T-helper 17 cell (primary cell): ENCODE data around the gene PVALEF. TPM values are rescaled to one million over a fixed set of nuclear protein-coding genes. Genes with fewer than 3 reads are reported as not detected.
A peak's percentile ranks its signal among the peaks of the same experiment; 100 is the strongest.
"Not testable (repeated sequence)": the region's sequence is repeated elsewhere in the genome, so short reads cannot be mapped to it uniquely, and the experiment has no call there.

Experiments used
- ATAC-seq: fragments of 150-1000 bp; cut with Tn5 transposase; 2 replicates; pipeline ENCODE4 v1.10.0; 2021; ENCODE audit warnings: mild to moderate bottlenecking, moderate library complexity
- DNase-seq, 3 donors: peaks; one replicate each; pipeline versions ENCODE4 v3.0.0 to v3.0.0-alpha.2; 2020 to 2021
- H3K9me3 ChIP-seq: one replicate; pipeline ENCODE4 v1.7.0; 2013; ENCODE audit warnings: low read length, mild to moderate bottlenecking; ENCODE audit not compliant: control insufficient read depth, poor library complexity, severe bottlenecking
- H3K27ac Mint-ChIP-seq: one replicate; pipeline ENCODE4 v1.8.0; 2022; ENCODE audit warnings: mild to moderate bottlenecking, moderate library complexity, mixed read lengths
- H3K27me3 Mint-ChIP-seq: one replicate; pipeline ENCODE4 v1.8.0; 2022; ENCODE audit warnings: mixed read lengths
- H3K36me3 Mint-ChIP-seq: one replicate; pipeline ENCODE4 v1.8.0; 2022; ENCODE audit warnings: low read depth, mixed read lengths
- H3K4me1 Mint-ChIP-seq: one replicate; pipeline ENCODE4 v1.8.0; 2022; ENCODE audit warnings: mild to moderate bottlenecking, mixed read lengths
- H3K4me3 Mint-ChIP-seq: one replicate; pipeline ENCODE4 v1.8.0; 2022; ENCODE audit warnings: mild to moderate bottlenecking, moderate library complexity, mixed read lengths
- total RNA-seq, 4 donors: library from RNA in 2 of 4; stranded (reverse) in 2 of 4; gene quantifications; one replicate each; pipeline ENCODE4 v1.2.3 and lab custom pipeline; 2022 to 2026

PVALEF gene
- total RNA-seq, 2 donors from 2014 or later: not detected

DNA sequence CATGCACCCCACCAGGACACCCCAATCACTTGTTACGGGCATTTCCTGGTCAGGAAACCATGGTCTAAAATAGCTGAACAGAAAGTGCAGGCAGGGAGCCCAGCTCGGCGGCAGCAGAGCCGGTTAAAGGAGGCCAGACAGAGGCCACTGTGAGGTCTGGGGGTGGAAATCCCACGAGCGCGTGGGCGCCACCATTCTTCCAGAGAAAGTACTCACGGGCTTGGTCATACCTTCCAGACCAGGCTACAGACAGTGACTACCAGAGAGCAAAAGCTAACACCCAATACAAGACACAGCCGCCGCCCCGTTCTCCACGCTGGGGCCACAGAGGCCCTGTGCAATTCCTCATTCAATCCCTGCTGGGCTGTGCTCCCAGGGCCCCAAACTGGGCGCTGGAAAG lies 45.6 kb downstream of the PVALEF start:
- H3K9me3 ChIP-seq: no peaks in the 10 kb centered on the region
- H3K4me3 Mint-ChIP-seq: no peak overlapping the region
- no peak overlapping the region for H3K27ac Mint-ChIP-seq
- ATAC-seq: no peak
- no peaks in the 10 kb centered on the region for H3K36me3 Mint-ChIP-seq
- H3K27me3 Mint-ChIP-seq: no peaks in the 10 kb centered on the region
- H3K4me1 Mint-ChIP-seq: peaks cover 2% of the 10 kb centered on the region
- no peak for DNase-seq

- Mint-ChIP-seq H3K4me3 (no peak overlapping the region), H3K4me1 (peaks cover 4% of the 10 kb centered on the region), H3K27me3 (no peaks in the 10 kb centered on the region), H3K36me3 (no peaks in the 10 kb centered on the region), H3K27ac (no peak overlapping the region)
- ATAC-seq (no peak), DNase-seq (no peak)
- H3K9me3 ChIP-seq: no peaks in the 10 kb centered on the region
Observed at GRCh38 chr17:81212365-81212764, 47.1 kb downstream of the PVALEF start.

DNA sequence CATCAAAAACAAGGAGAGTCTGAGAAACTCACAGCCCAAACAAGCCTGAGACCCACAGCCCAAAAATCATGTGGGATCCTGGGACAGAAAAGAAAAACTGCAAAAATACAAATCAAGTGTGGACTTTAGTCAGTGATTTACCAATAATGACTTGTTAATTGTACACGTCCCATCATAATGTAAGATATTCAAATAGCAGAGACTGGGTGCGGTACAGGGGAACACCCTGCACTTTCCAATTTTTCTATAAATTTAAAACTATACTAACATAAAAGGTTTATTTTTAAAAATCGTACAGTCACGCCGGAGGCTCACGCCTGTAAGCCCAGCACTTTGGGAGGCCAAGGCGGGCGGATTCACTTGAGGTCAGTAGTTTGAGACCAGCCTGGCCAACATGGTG lies 48.7 kb downstream of the PVALEF start:
- Mint-ChIP-seq H3K4me3 (no peak overlapping the region), H3K4me1 (peaks cover 4% of the 10 kb centered on the region), H3K27me3 (no peaks in the 10 kb centered on the region), H3K27ac (no peak overlapping the region), H3K36me3 (no peaks in the 10 kb centered on the region)
- ATAC-seq: no peak
- H3K9me3 ChIP-seq: no peaks in the 10 kb centered on the region
- no peak for DNase-seq

- Mint-ChIP-seq H3K27me3 (no peaks in the 10 kb centered on the region), H3K36me3 (no peaks in the 10 kb centered on the region), H3K27ac (no peak overlapping the region), H3K4me3 (no peak overlapping the region), H3K4me1 (peaks cover 7% of the 10 kb centered on the region)
- no peak for ATAC-seq
- DNase-seq: no peak
- no peaks in the 10 kb centered on the region for H3K9me3 ChIP-seq
Observed at GRCh38 chr17:81217491-81217890, 52.2 kb downstream of the PVALEF start.

- Mint-ChIP-seq H3K27ac (no peak overlapping the region), H3K4me1 (peaks cover 6% of the 10 kb centered on the region), H3K4me3 (no peak overlapping the region), H3K36me3 (no peaks in the 10 kb centered on the region), H3K27me3 (no peaks in the 10 kb centered on the region)
- ATAC-seq (no peak), DNase-seq (no peak)
- H3K9me3 ChIP-seq: no peaks in the 10 kb centered on the region
Observed at GRCh38 chr17:81218459-81218858, 53.2 kb downstream of the PVALEF start.

DNA sequence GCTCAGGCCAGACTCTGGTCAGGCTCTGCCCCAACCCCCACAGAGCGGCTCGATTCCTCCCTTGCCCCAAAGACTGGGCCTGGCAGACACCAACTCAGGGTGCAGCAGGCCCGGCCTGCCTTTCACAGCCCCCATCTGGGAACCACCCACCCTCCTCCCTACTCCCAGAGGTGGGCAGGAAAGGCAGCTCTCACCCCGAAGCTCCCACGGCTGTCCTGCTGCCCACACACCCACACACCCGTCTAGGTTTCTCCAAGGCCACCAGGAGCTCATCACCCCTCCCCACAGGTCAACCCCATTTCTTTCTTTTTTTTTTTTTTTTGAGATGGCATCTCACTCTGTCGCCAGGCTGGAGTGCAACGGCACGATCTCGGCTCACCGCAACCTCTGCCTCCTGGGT lies 53.7 kb downstream of the PVALEF start:
- Mint-ChIP-seq H3K4me3 (no peak overlapping the region), H3K27ac (peak overlapping the region; percentile 43), H3K36me3 (no peaks in the 10 kb centered on the region), H3K4me1 (peaks cover 11% of the 10 kb centered on the region), H3K27me3 (no peaks in the 10 kb centered on the region)
- DNase-seq (no peak), ATAC-seq (no peak)
- H3K9me3 ChIP-seq: no peaks in the 10 kb centered on the region

DNA sequence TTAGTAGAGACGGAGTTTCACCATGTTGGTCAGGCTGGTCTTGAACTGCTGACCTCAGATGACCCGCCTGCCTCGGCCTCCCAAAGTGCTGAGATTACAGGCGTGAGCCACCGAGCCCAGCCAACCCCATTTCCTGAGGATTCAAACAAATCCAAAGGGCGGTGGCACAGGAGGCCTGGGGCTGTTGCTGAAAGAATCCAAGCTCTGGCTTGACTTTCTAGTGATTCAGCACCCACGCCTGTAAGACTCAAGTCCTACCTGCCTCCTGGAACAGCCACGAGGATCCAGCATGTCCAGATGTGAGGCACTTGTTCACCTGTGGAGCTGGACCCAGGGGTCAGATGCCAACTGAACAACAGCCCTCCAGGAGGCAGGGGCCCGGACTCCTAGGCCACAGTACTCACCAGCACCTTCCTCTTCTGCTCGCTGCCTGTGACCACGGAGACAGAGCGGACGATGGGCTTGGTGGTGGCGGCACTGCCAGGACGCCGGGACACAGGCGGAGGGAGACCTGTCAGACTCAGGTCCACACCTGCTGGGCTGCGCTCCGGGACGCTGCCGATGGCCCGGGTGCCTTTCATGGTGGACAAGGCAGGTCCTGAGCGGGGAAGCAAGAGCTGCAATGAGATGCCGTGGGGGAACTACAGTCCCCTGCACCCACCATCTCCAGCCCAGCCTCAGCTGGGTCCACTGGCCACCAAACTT lies 54.3 kb downstream of the PVALEF start:
- Mint-ChIP-seq H3K4me1 (peaks cover 11% of the 10 kb centered on the region), H3K27ac (peak overlapping the region; percentile 43), H3K36me3 (no peaks in the 10 kb centered on the region), H3K27me3 (no peaks in the 10 kb centered on the region), H3K4me3 (no peak overlapping the region)
- H3K9me3 ChIP-seq: no peaks in the 10 kb centered on the region
- ATAC-seq (no peak), DNase-seq (no peak)

GRCh38 chr17:81221371-81221841 lies 56.1 kb downstream of the PVALEF start:
- no peak overlapping the region for H3K27ac Mint-ChIP-seq
- DNase-seq (no peak), ATAC-seq (no peak)
- H3K27me3 Mint-ChIP-seq: no peaks in the 10 kb centered on the region
- H3K9me3 ChIP-seq: no peaks in the 10 kb centered on the region
- H3K36me3 Mint-ChIP-seq: no peaks in the 10 kb centered on the region
- peaks cover 11% of the 10 kb centered on the region for H3K4me1 Mint-ChIP-seq
- peak overlapping the region; percentile 49 for H3K4me3 Mint-ChIP-seq

GRCh38 chr17:81221842-81222619 lies 56.7 kb downstream of the PVALEF start:
- no peaks in the 10 kb centered on the region for H3K27me3 Mint-ChIP-seq
- DNase-seq (no peak), ATAC-seq (no peak)
- no peaks in the 10 kb centered on the region for H3K36me3 Mint-ChIP-seq
- no peaks in the 10 kb centered on the region for H3K9me3 ChIP-seq
- peaks cover 10% of the 10 kb centered on the region for H3K4me1 Mint-ChIP-seq
- peak overlapping the region; percentile 49 for H3K4me3 Mint-ChIP-seq
- no peak overlapping the region for H3K27ac Mint-ChIP-seq

DNA sequence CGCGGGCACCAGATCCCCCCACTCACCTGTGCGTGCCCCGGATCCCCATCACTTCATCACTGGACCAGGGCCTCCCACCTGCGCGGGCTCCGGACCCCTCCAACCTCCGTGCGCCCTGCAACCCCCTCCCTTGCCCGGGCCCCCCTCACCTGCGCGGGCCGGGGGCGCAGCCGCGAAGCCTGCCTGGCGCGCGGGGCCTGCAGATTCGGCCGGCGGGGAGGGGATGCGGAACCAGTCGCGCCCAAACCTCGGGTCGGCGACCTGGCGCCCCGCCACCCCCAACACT lies 57.3 kb downstream of the PVALEF start:
- no peaks in the 10 kb centered on the region for H3K9me3 ChIP-seq
- H3K36me3 Mint-ChIP-seq: no peaks in the 10 kb centered on the region
- peaks cover 8% of the 10 kb centered on the region for H3K4me1 Mint-ChIP-seq
- DNase-seq (no peak), ATAC-seq (no peak)
- no peaks in the 10 kb centered on the region for H3K27me3 Mint-ChIP-seq
- no peak overlapping the region for H3K27ac Mint-ChIP-seq
- H3K4me3 Mint-ChIP-seq: peak overlapping the region; percentile 86

GRCh38 chr17:81222906-81223761 lies 57.8 kb downstream of the PVALEF start, which contains the start of gene CEP131:
Gene CEP131 (minus strand): TSS chr17:81222965. CDS start chr17:81220056, 2,909 bp downstream.
- ATAC-seq (peak; percentile 96), DNase-seq (peak; percentile 99 to 100 (median 99))
- Mint-ChIP-seq H3K36me3 (no peaks in the 10 kb centered on the region), H3K27me3 (no peaks in the 10 kb centered on the region), H3K27ac (peak within 1 kb of the TSS; percentile 78), H3K4me1 (peaks cover 8% of the 10 kb centered on the region), H3K4me3 (peak within 1 kb of the TSS; percentile 86)
- H3K9me3 ChIP-seq: no peaks in the 10 kb centered on the region

- Mint-ChIP-seq H3K27me3 (no peaks in the 10 kb centered on the region), H3K4me1 (peaks cover 8% of the 10 kb centered on the region), H3K36me3 (no peaks in the 10 kb centered on the region), H3K4me3 (peak overlapping the region; percentile 85), H3K27ac (peak overlapping the region; percentile 78)
- ATAC-seq: no peak
- H3K9me3 ChIP-seq: no peaks in the 10 kb centered on the region
- no peak for DNase-seq
Observed at GRCh38 chr17:81223762-81224130, 58.4 kb downstream of the PVALEF start.

DNA sequence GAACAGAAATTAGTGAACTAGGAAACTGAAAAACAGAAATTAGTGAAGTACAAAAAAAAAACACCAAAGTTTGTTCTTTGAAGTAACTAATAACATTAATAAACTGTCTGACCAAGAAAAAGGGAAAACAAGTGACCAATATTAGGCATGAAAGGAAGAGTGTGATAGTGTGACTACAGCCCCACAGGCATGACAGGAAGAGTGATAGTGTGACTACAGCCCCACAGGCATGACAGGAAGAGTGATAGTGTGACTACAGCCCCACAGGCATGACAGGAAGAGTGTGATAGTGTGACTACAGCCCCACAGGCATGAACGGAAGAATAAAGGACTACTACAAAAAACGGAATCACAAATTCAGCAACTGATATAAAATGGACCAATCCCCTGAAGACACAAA lies 62.3 kb downstream of the PVALEF start:
- ATAC-seq, H3K27ac Mint-ChIP-seq, H3K4me3 Mint-ChIP-seq, H3K9me3 ChIP-seq, DNase-seq, H3K27me3 Mint-ChIP-seq: not testable (repeated sequence)
- Mint-ChIP-seq H3K4me1 (peaks cover 13% of the 10 kb centered on the region), H3K36me3 (peaks cover 12% of the 10 kb centered on the region)
